ENCODE measurements around the gene GAL. TPM values are rescaled to one million over a fixed set of nuclear protein-coding genes. Genes with fewer than 3 reads are reported as not detected.
"Not testable (repeated sequence)": the region's sequence is repeated elsewhere in the genome, so short reads cannot be mapped to it uniquely, and the experiment has no call there.

GAL gene
- 205 TPM for polyA plus RNA-seq (2013, experiment 1 of 2)
- 209 TPM for polyA plus RNA-seq (2013, experiment 2 of 2)

DNA sequence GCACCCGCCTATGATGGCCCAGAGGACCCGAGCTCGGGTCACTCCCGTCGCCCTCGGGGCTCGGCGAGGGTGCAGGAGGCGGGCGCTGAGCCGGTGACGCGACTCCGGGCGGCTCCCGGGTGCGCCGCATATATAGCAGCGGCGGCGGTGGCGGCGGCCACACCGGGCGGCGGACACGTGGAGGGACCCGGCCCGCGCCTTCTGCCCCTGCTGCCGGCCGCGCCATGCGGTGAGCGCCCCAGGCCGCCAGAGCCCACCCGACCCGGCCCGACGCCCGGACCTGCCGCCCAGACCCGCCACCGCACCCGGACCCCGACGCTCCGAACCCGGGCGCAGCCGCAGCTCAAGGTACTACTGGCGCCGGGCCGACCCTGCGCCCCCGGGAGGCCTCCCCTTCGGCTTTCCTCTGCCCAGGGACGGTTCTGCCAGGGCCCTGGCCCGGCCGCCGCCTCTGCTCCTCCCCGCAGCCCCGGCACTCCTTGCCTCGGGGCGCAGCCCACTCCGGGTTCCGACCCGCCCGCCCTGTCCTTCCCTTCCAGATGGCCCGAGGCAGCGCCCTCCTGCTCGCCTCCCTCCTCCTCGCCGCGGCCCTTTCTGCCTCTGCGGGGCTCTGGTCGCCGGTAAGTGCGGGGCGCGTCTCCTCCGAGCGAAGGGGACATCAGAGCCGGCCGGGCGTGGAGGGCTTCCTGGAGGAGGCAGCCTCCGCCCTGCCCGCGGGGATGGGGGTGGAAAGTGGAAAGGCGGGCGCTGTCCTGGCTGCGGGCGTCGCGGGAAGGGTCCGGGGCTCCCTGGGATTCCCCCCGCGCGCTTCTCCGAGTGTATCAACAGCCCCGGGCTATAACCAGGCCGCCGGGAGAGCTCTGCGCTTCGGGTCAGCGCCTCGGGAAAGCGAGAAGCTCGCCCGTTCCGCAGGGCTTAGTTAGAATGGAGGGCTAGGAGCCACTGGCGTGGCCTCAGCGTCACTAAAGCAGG, at the start of gene GAL:
GAL (plus strand) TSS at position 160 of the 972 bp plus-strand sequence; CDS start at position 540, 380 bp downstream.
- WGBS = under 1% methylated on average over 113 of the region's 113 CpGs
- Histone ChIP-seq H3K9me3 (ENCODE audit: insufficient read depth, low read depth, low read length) (no peaks in the 10 kb centered on the region), H3K4me3 (ENCODE audit: low read length) (peak within 1 kb of the TSS; percentile 69), H3K27ac (ENCODE audit: low read depth, low read length) (no peak within 1 kb of the TSS), H3K4me1 (ENCODE audit: insufficient read depth, low read length) (0 out of 2 replicates have a peak, but pooled peaks cover 3% of the 10 kb centered on the region), H3K9ac (ENCODE audit: low read depth, low read length) (peak within 1 kb of the TSS; percentile 82), H3K36me3 (ENCODE audit: insufficient read depth, low read length) (peaks cover 37% of the 10 kb centered on the region), H3K27me3 (ENCODE audit: insufficient read depth, low read length) (peaks cover 49% of the 10 kb centered on the region)

GRCh38 chr11:68634606-68635005, 49.7 kb upstream of the GAL start:
- WGBS = 80% methylated on average over 7 of the region's 7 CpGs
- H3K9me3 ChIP-seq (ENCODE audit: insufficient read depth, low read depth, low read length); H3K9ac ChIP-seq (ENCODE audit: low read depth, low read length); H3K27me3 ChIP-seq (ENCODE audit: insufficient read depth, low read length); H3K4me3 ChIP-seq (ENCODE audit: low read length); H3K36me3 ChIP-seq (ENCODE audit: insufficient read depth, low read length); H3K4me1 ChIP-seq (ENCODE audit: insufficient read depth, low read length); H3K27ac ChIP-seq (ENCODE audit: low read depth, low read length): not testable (repeated sequence)

GRCh38 chr11:68635172-68635571, 49.2 kb upstream of the GAL start:
- not testable (repeated sequence) for H3K27ac ChIP-seq (ENCODE audit: low read depth, low read length); H3K4me3 ChIP-seq (ENCODE audit: low read length); H3K27me3 ChIP-seq (ENCODE audit: insufficient read depth, low read length); H3K36me3 ChIP-seq (ENCODE audit: insufficient read depth, low read length); H3K9ac ChIP-seq (ENCODE audit: low read depth, low read length); H3K4me1 ChIP-seq (ENCODE audit: insufficient read depth, low read length); H3K9me3 ChIP-seq (ENCODE audit: insufficient read depth, low read depth, low read length)
- WGBS = 53% methylated on average over 6 of the region's 7 CpGs

DNA sequence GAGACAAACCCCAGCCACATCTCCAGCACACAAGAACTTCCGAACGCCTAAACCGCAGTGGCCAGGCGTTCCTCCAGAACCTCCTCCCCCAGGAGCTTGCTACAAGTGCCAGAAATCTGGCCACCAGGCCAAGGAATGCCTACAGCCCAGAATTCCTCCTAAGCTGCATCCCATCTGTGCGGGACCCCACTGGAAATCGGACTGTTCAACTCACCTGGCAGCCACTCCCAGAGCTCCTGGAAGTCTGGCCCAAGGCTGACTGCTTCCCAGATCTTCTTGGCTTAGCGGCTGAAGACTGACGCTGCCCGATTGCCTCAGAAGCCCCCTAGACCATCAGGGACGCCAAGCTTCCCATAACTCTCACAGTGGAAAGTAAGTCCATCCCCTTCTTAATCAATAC, 48.5 kb upstream of the GAL start:
- not testable (repeated sequence) for H3K36me3 ChIP-seq (ENCODE audit: insufficient read depth, low read length); H3K4me3 ChIP-seq (ENCODE audit: low read length); H3K4me1 ChIP-seq (ENCODE audit: insufficient read depth, low read length); H3K9ac ChIP-seq (ENCODE audit: low read depth, low read length); H3K27me3 ChIP-seq (ENCODE audit: insufficient read depth, low read length); H3K9me3 ChIP-seq (ENCODE audit: insufficient read depth, low read depth, low read length); H3K27ac ChIP-seq (ENCODE audit: low read depth, low read length)
- 87% methylated on average over 6 of the region's 10 CpGs for WGBS

DNA sequence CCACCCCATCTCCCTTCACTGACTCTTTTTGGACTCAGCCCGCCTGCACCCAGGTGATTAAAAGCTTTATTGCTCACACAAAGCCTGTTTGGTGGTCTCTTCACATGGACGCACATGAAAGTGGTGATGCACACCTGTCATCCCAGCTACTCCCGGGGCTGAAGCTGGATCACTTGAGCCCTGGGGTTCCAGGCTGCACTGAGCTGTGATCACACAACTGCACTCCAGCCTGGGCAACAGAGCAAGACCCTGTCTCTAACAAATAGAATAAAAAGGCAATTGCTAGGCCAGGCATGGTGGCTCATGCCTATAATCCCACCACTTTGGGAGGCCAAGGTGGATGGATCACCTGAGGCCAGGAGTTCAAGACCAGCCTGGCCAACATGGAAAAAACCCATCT, 45.0 kb upstream of the GAL start:
- WGBS = 52% methylated on average over 3 of the region's 3 CpGs
- not testable (repeated sequence) for H3K9ac ChIP-seq (ENCODE audit: low read depth, low read length); H3K4me3 ChIP-seq (ENCODE audit: low read length); H3K36me3 ChIP-seq (ENCODE audit: insufficient read depth, low read length); H3K4me1 ChIP-seq (ENCODE audit: insufficient read depth, low read length); H3K9me3 ChIP-seq (ENCODE audit: insufficient read depth, low read depth, low read length); H3K27me3 ChIP-seq (ENCODE audit: insufficient read depth, low read length)
- peak overlapping the region; percentile 56; the same call in 1 of the 2 replicates for H3K27ac ChIP-seq (ENCODE audit: low read depth, low read length)

DNA sequence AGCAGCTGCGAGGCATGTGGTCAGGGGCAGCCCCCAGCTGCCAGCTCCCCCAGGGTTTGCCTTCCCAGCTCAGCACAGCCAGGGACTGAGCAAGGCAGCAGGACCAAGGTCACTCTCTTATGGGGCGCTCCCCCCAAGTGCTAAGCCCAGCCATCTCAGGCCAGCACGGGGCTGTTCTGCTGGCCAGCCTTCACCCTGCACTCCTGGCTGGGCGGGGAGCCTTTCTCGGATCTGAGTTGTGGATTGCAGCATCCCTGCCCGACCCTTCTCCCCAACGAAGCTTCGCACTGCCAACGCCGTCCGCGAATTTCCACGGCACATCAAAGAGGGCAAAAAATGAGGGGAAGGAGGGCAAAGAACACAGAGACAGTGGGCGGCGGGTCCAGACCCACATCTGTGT, 42.5 kb upstream of the GAL start:
- no peak overlapping the region for H3K27ac ChIP-seq (ENCODE audit: low read depth, low read length)
- WGBS = 92% methylated on average over 15 of the region's 15 CpGs
- H3K9me3 ChIP-seq (ENCODE audit: insufficient read depth, low read depth, low read length) = peaks cover 9% of the 10 kb centered on the region
- no peak overlapping the region for H3K9ac ChIP-seq (ENCODE audit: low read depth, low read length)
- H3K27me3 ChIP-seq (ENCODE audit: insufficient read depth, low read length) = no peaks in the 10 kb centered on the region
- H3K36me3 ChIP-seq (ENCODE audit: insufficient read depth, low read length) = no peaks in the 10 kb centered on the region
- H3K4me1 ChIP-seq (ENCODE audit: insufficient read depth, low read length) = no peaks in the 10 kb centered on the region
- no peak overlapping the region for H3K4me3 ChIP-seq (ENCODE audit: low read length)

GRCh38 chr11:68643585-68643984, 40.8 kb upstream of the GAL start:
- Histone ChIP-seq H3K4me1 (ENCODE audit: insufficient read depth, low read length) (no peaks in the 10 kb centered on the region), H3K9ac (ENCODE audit: low read depth, low read length) (no peak overlapping the region), H3K9me3 (ENCODE audit: insufficient read depth, low read depth, low read length) (peaks cover 12% of the 10 kb centered on the region), H3K4me3 (ENCODE audit: low read length) (no peak overlapping the region), H3K36me3 (ENCODE audit: insufficient read depth, low read length) (no peaks in the 10 kb centered on the region), H3K27ac (ENCODE audit: low read depth, low read length) (no peak overlapping the region), H3K27me3 (ENCODE audit: insufficient read depth, low read length) (no peaks in the 10 kb centered on the region)
- WGBS = 72% methylated on average over 12 of the region's 12 CpGs

DNA sequence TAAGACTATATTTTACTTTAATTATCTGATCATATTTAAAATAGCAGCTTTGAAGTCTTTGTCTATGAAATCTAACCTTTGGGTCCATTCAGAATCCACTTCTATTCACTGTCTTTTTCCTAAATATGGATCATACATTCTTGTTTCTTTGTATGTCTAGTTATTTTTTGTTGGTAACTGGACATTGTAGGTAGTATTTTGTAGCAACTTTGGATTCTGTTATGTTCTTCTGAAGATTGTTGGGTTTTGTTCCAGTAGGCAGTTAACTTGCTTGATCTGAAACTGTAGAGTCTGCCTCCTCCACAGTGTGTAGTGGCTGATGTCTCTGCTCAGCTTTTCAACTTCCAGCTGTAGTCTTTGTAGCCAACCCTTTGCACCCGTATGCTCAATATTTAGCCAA, 37.5 kb upstream of the GAL start:
- Histone ChIP-seq H3K4me3 (ENCODE audit: low read length) (no peak overlapping the region), H3K27ac (ENCODE audit: low read depth, low read length) (no peak overlapping the region), H3K4me1 (ENCODE audit: insufficient read depth, low read length) (peaks cover 7% of the 10 kb centered on the region), H3K27me3 (ENCODE audit: insufficient read depth, low read length) (no peaks in the 10 kb centered on the region), H3K9me3 (ENCODE audit: insufficient read depth, low read depth, low read length) (peaks cover 12% of the 10 kb centered on the region), H3K36me3 (ENCODE audit: insufficient read depth, low read length) (no peaks in the 10 kb centered on the region), H3K9ac (ENCODE audit: low read depth, low read length) (no peak overlapping the region)
- WGBS = 88% methylated on average over 1 of the region's 1 CpG

DNA sequence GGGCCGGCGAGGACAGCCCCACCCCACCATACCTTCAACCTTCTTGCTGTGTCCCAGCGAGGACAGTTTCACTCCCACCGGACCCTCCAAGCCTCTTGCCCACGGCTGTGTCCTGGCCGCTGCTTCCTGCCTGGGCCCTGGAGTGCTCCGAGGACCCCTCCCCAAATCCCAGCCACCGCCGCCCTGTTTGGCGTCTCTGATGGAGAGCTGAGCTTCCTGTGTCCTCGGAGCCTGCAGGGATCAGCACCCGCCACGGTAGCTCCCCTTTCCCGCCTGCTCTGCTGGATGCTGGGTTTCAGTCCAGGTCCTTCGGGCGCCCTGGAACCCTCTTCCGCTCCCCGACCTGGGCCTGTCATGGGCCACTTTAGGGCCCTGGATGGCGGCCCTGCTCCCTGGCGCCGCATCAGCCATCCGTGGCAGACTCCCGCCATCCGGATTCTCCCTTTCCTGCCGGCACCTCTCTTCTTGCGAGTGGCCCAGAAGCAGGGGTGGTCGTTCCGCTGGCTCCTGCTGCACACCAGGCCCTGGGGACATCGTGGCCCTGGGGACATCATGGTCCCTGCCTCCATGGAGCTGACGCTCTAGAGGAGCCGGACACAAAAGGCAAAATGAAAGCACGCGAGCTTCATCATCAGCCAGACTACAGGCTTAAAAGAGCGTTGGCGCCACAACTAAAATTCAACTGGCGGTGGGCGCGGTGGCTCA, 34.3 kb upstream of the GAL start:
- Histone ChIP-seq H3K27me3 (ENCODE audit: insufficient read depth, low read length) (no peaks in the 10 kb centered on the region), H3K36me3 (ENCODE audit: insufficient read depth, low read length) (no peaks in the 10 kb centered on the region), H3K27ac (ENCODE audit: low read depth, low read length) (no peak overlapping the region), H3K9me3 (ENCODE audit: insufficient read depth, low read depth, low read length) (peaks cover 15% of the 10 kb centered on the region), H3K9ac (ENCODE audit: low read depth, low read length) (no peak overlapping the region), H3K4me1 (ENCODE audit: insufficient read depth, low read length) (peaks cover 8% of the 10 kb centered on the region), H3K4me3 (ENCODE audit: low read length) (no peak overlapping the region)
- WGBS = 82% methylated on average over 38 of the region's 38 CpGs

DNA sequence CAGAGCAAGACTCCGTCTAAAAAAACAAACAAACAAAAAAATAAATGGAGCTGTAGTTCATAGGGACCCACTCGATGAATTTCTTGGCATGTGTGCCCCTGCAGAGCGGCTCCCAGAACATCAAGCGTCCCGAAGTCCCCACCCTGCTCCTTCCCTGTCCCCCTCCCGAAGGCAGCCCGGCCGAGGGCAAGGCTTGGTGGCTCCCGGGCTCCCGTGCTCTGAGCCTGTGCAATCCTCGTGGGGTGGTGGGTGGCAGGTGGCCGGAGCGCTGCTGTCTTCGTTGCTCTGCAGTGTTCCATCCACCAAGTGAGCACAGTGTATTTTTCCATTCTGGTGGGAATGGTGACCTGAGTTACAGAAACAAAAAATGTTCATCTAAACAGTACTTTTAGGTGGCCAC, 33.5 kb upstream of the GAL start:
- no peaks in the 10 kb centered on the region for H3K36me3 ChIP-seq (ENCODE audit: insufficient read depth, low read length)
- H3K9ac ChIP-seq (ENCODE audit: low read depth, low read length) = no peak overlapping the region
- H3K4me3 ChIP-seq (ENCODE audit: low read length) = no peak overlapping the region
- H3K4me1 ChIP-seq (ENCODE audit: insufficient read depth, low read length) = peaks cover 8% of the 10 kb centered on the region
- no peak overlapping the region for H3K27ac ChIP-seq (ENCODE audit: low read depth, low read length)
- no peaks in the 10 kb centered on the region for H3K27me3 ChIP-seq (ENCODE audit: insufficient read depth, low read length)
- 91% methylated on average over 14 of the region's 14 CpGs for WGBS
- peaks cover 17% of the 10 kb centered on the region for H3K9me3 ChIP-seq (ENCODE audit: insufficient read depth, low read depth, low read length)

DNA sequence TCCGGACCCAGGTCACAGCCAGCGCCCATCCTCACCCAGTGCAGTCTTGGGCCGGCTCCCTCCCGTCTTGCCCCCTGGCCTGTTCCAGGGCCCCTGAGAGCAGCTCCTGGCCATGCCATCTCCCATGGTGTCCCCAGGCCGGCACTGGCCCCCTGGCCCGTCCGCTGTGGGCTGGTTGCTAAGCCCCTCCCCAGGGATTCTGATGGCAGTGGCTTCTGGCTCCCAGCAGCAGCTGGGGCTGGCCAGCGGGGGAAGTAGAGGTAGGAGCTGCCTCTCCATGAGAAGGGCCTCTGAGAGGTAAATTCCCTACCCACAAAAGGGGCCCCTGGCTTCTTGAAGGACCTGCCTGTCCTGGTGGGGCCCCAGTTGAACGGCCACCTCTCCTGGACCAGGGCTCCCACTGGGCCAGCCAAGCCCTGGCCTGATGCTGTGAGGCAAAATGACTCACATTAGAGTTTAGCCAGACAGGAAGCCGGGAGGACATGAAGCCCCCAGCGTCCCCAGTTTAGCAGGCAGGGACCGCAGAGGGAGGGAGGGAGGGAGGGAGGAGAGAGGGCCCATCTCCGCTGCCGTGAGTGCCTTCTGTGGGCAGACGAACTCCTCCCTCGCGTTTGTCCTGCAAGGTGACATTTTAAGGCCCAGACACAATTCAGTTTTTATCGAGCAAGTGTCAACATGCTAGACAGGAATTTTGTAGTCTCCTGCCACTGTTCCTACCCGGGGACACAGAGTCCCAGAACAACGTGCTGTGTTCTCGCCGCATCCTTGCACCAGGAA, 32.9 kb upstream of the GAL start:
- peaks cover 12% of the 10 kb centered on the region for H3K9me3 ChIP-seq (ENCODE audit: insufficient read depth, low read depth, low read length)
- H3K27ac ChIP-seq (ENCODE audit: low read depth, low read length) = no peak overlapping the region
- H3K9ac ChIP-seq (ENCODE audit: low read depth, low read length) = no peak overlapping the region
- H3K4me1 ChIP-seq (ENCODE audit: insufficient read depth, low read length) = peaks cover 8% of the 10 kb centered on the region
- H3K4me3 ChIP-seq (ENCODE audit: low read length) = no peak overlapping the region
- H3K36me3 ChIP-seq (ENCODE audit: insufficient read depth, low read length) = no peaks in the 10 kb centered on the region
- no peaks in the 10 kb centered on the region for H3K27me3 ChIP-seq (ENCODE audit: insufficient read depth, low read length)
- 60% methylated on average over 22 of the region's 22 CpGs for WGBS

All from HUES64 (cell line).